ENCODE data around the gene FLT3LG. TPM values are rescaled to one million over a fixed set of nuclear protein-coding genes. Genes with fewer than 3 reads are reported as not detected.

The FLT3LG gene
- total and polyA plus RNA-seq, 2 of the 8 experiments (the other 6 are each of a cell fraction or from before 2014, with no cell fraction given): 1.6 to 3.2 TPM

- TF ChIP-seq CHD7 (IDR thresholded peaks at IDR 0.05; ENCODE audit: insufficient replicate concordance, low read length) (no peak), RFX5 (IDR thresholded peaks at IDR 0.05; ENCODE audit: borderline replicate concordance, low read depth, low read length) (no peak), KDM5A (IDR thresholded peaks at IDR 0.05; ENCODE audit: low read length) (no peak), CEBPB (IDR thresholded peaks at IDR 0.05; ENCODE audit: low read depth, low read length) (no peak), POLR2A (IDR thresholded peaks at IDR 0.05; ENCODE audit: control extremely low read depth in 1 of 2, low read depth in 2 of 2, low read length in 2 of 2) (no peak), ATF3 (IDR thresholded peaks at IDR 0.05; ENCODE audit: insufficient read depth, low read depth, low read length) (no peak), KDM1A (IDR thresholded peaks at IDR 0.05; ENCODE audit: borderline replicate concordance, low read length) (peak; percentile 62; the same call in 1 of the 2 replicates), POU5F1 (IDR thresholded peaks at IDR 0.05; ENCODE audit: low read depth, low read length) (no peak), HDAC2 (IDR thresholded peaks at IDR 0.05; ENCODE audit: borderline replicate concordance in 1 of 2, low read depth in 2 of 2, low read length in 2 of 2) (no peak), CBX5 (IDR thresholded peaks at IDR 0.05; ENCODE audit: low read depth, low read length) (no peak)
Observed at GRCh38 chr19:49469828-49470614, 4.0 kb upstream of the FLT3LG start (continued).

Measured in H1 (cell line).